Chondrocyte (in vitro differentiated cells): Measurements from ENCODE around the gene SEC16A. TPM values are rescaled to one million over a fixed set of nuclear protein-coding genes. Genes with fewer than 3 reads are reported as not detected.

Experiments used
- DNase-seq: peaks from one replicate; pipeline ENCODE4 v3.0.0; 2021; ENCODE audit warnings: mixed read lengths, low spot score
- H3K27ac Mint-ChIP-seq: one replicate; pipeline ENCODE4 v1.8.0; 2021; ENCODE audit warnings: mild to moderate bottlenecking, moderate library complexity, mixed read lengths; ENCODE audit not compliant: unreplicated experiment
- H3K27me3 Mint-ChIP-seq: 2 replicates; pipeline ENCODE4 v1.8.0; 2021; ENCODE audit warnings: low read depth, mixed read lengths
- H3K36me3 Mint-ChIP-seq: 2 replicates; pipeline ENCODE4 v1.8.0; 2021; ENCODE audit warnings: low read depth, mixed read lengths
- H3K4me1 Mint-ChIP-seq: 2 replicates; pipeline ENCODE4 v1.8.0; 2021; ENCODE audit warnings: low read depth, mild to moderate bottlenecking, mixed read lengths
- H3K4me3 Mint-ChIP-seq: one replicate; pipeline ENCODE4 v1.8.0; 2021; ENCODE audit warnings: mild to moderate bottlenecking, moderate library complexity, mixed read lengths; ENCODE audit not compliant: unreplicated experiment
- H3K9me3 Mint-ChIP-seq: 2 replicates; pipeline ENCODE4 v1.8.0; 2021; ENCODE audit warnings: low read depth, mixed read lengths
- CTCF ChIP-seq: fragments of 200-600 bp; sonication (generic); IDR thresholded peaks from 2 replicates; pipeline ENCODE4 v1.5.0; 2021; ENCODE audit warnings: antibody characterized with exemption, mild to moderate bottlenecking, moderate library complexity
- total RNA-seq: library from RNA; stranded (reverse); gene quantifications from 3 replicates; pipeline ENCODE4 v1.2.1, GENCODE V29; 2021

SEC16A gene
- total RNA-seq, 1 donor from 2014 or later: 91.7 TPM

- H3K9me3 Mint-ChIP-seq: no peaks in the 10 kb centered on the region
- H3K36me3 Mint-ChIP-seq: no peaks in the 10 kb centered on the region
- H3K27me3 Mint-ChIP-seq: no peaks in the 10 kb centered on the region
- no peak for TF ChIP-seq CTCF
- H3K4me1 Mint-ChIP-seq: peaks cover 26% of the 10 kb centered on the region
- no peak overlapping the region for H3K27ac Mint-ChIP-seq
- no peak for DNase-seq
- H3K4me3 Mint-ChIP-seq: no peak overlapping the region
Observed at GRCh38 chr9:136433849-136434579, 48.8 kb downstream of the SEC16A start.

GRCh38 chr9:136433043-136433715 lies 49.7 kb downstream of the SEC16A start:
- Mint-ChIP-seq H3K4me1 (peaks cover 23% of the 10 kb centered on the region), H3K4me3 (no peak overlapping the region), H3K9me3 (no peaks in the 10 kb centered on the region), H3K27me3 (no peaks in the 10 kb centered on the region), H3K27ac (no peak overlapping the region), H3K36me3 (no peaks in the 10 kb centered on the region)
- no peak for TF ChIP-seq CTCF
- no peak for DNase-seq

GRCh38 chr9:136432591-136432990 lies 50.2 kb downstream of the SEC16A start:
- Mint-ChIP-seq H3K4me3 (no peak overlapping the region), H3K27ac (no peak overlapping the region), H3K4me1 (peaks cover 17% of the 10 kb centered on the region), H3K27me3 (no peaks in the 10 kb centered on the region), H3K9me3 (no peaks in the 10 kb centered on the region), H3K36me3 (no peaks in the 10 kb centered on the region)
- no peak for DNase-seq
- no peak for TF ChIP-seq CTCF

GRCh38 chr9:136431782-136432350 lies 51.0 kb downstream of the SEC16A start:
- TF ChIP-seq CTCF: no peak
- H3K9me3 Mint-ChIP-seq: no peaks in the 10 kb centered on the region
- no peak overlapping the region for H3K4me3 Mint-ChIP-seq
- H3K27ac Mint-ChIP-seq: no peak overlapping the region
- H3K27me3 Mint-ChIP-seq: no peaks in the 10 kb centered on the region
- H3K4me1 Mint-ChIP-seq: peaks cover 10% of the 10 kb centered on the region
- DNase-seq: no peak
- no peaks in the 10 kb centered on the region for H3K36me3 Mint-ChIP-seq

- Mint-ChIP-seq H3K27ac (no peak overlapping the region), H3K36me3 (no peaks in the 10 kb centered on the region), H3K27me3 (no peaks in the 10 kb centered on the region), H3K4me1 (peaks cover under 1% of the 10 kb centered on the region), H3K4me3 (no peak overlapping the region), H3K9me3 (no peaks in the 10 kb centered on the region)
- DNase-seq: no peak
- no peak for TF ChIP-seq CTCF
Observed at GRCh38 chr9:136430588-136431234, 52.1 kb downstream of the SEC16A start.
